HepG2 (cell line): Measurements from ENCODE around the gene HP1BP3. TPM values are rescaled to one million over a fixed set of nuclear protein-coding genes. Genes with fewer than 3 reads are reported as not detected.

Experiments used
- CBX5 ChIP-seq: sonication (generic); formaldehyde crosslinking; IDR thresholded peaks from 2 replicates; pipeline ENCODE4 v1.4.0; 2020; ENCODE audit warnings: missing genetic modification reagents, borderline replicate concordance
- EHMT2 ChIP-seq: fragments of 200-600 bp; sonication (generic); IDR thresholded peaks from 2 replicates; pipeline ENCODE4 v1.7.0; 2017; ENCODE audit warnings: antibody characterized with exemption, low read depth, low read length, borderline replicate concordance
- ESRRA ChIP-seq: sonication (generic); formaldehyde crosslinking; IDR thresholded peaks from 2 replicates; pipeline ENCODE4 v1.5.1; 2020; ENCODE audit warnings: mild to moderate bottlenecking, low read depth, missing genetic modification reagents
- GATAD2A ChIP-seq: IDR thresholded peaks from 2 replicates; pipeline ENCODE4 v1.6.1; 2016
- HOXA9 ChIP-seq: sonication (generic); formaldehyde crosslinking; IDR thresholded peaks from 2 replicates; pipeline ENCODE4 v1.8.1; 2022; ENCODE audit warnings: missing genetic modification reagents, mild to moderate bottlenecking, moderate library complexity, borderline replicate concordance
- MED13 ChIP-seq: sonication (generic); formaldehyde crosslinking; IDR thresholded peaks from 2 replicates; pipeline ENCODE4 v1.5.0; 2020; ENCODE audit warnings: missing genetic modification reagents
- NR1H2 ChIP-seq: sonication (generic); formaldehyde crosslinking; IDR thresholded peaks from 2 replicates; pipeline ENCODE4 v1.8.1; 2022; ENCODE audit warnings: low read depth, missing genetic modification reagents, borderline replicate concordance
- RARG ChIP-seq: sonication (generic); formaldehyde crosslinking; IDR thresholded peaks from 2 replicates; pipeline ENCODE4 v1.4.0; 2020; ENCODE audit warnings: low read depth, mild to moderate bottlenecking, missing genetic modification reagents
- RBAK ChIP-seq: sonication (generic); formaldehyde crosslinking; IDR thresholded peaks from 2 replicates; pipeline ENCODE4 v1.5.1; 2020; ENCODE audit warnings: mild to moderate bottlenecking, missing genetic modification reagents
- XBP1 ChIP-seq: sonication (generic); formaldehyde crosslinking; IDR thresholded peaks from 2 replicates; pipeline ENCODE4 v1.5.0; 2020; ENCODE audit warnings: missing genetic modification reagents
- ZNF264 ChIP-seq: sonication (generic); formaldehyde crosslinking; IDR thresholded peaks from 2 replicates; pipeline ENCODE4 v1.4.0; 2020; ENCODE audit warnings: missing genetic modification reagents
- ZNF460 ChIP-seq: sonication (generic); formaldehyde crosslinking; IDR thresholded peaks from 2 replicates; pipeline ENCODE4 v1.5.1; 2020; ENCODE audit warnings: missing genetic modification reagents, mild to moderate bottlenecking, borderline replicate concordance
- ZNF562 ChIP-seq: sonication (generic); formaldehyde crosslinking; IDR thresholded peaks from 2 replicates; pipeline ENCODE4 v1.8.0; 2022; ENCODE audit warnings: missing genetic modification reagents, borderline replicate concordance
- ZNF678 ChIP-seq: sonication (generic); formaldehyde crosslinking; IDR thresholded peaks from 2 replicates; pipeline ENCODE4 v1.4.0; 2020; ENCODE audit warnings: mild to moderate bottlenecking, missing genetic modification reagents
- polyA plus RNA-seq, 8 experiments: library from polyadenylated mRNA; depleted of rRNA in 3 of 8; stranded (reverse) in 7 of 8; unstranded in 1 of 8; fragments of >200 nt; fragmentation: Illumina TruSeq in 4 of 8; extraction: Trizol in 4 of 8; gene quantifications; 2 replicates each; pipeline versions ENCODE4 v1.2.1 to v1.2.3, GENCODE V29; 2011 to 2016; ENCODE audit warnings: low read depth in 4 of 8, missing spikeins in 1 of 8, mixed read lengths in 1 of 8; ENCODE audit not compliant: insufficient read depth in 1 of 8
- total RNA-seq, 5 experiments: library from RNA; depleted of rRNA; stranded (reverse); fragments of >200 nt; fragmentation: Illumina TruSeq; extraction: Trizol; gene quantifications; 2 replicates each; pipeline ENCODE4 v1.2.3, GENCODE V29; 2016; ENCODE audit warnings: low read depth in 1 of 5
- TF ChIP-seq, protein P1 (sequence below): sonication (generic); formaldehyde crosslinking; IDR thresholded peaks from 2 replicates; pipeline ENCODE4 v1.5.1; 2020; ENCODE audit warnings: missing genetic modification reagents, mild to moderate bottlenecking, borderline replicate concordance
- TF ChIP-seq, protein P2 (sequence below): sonication (generic); formaldehyde crosslinking; IDR thresholded peaks from 2 replicates; pipeline ENCODE4 v1.4.0; 2020; ENCODE audit warnings: low read depth, missing genetic modification reagents
- TF ChIP-seq, protein P3 (sequence below): sonication (generic); formaldehyde crosslinking; IDR thresholded peaks from 2 replicates; pipeline ENCODE4 v1.8.0; 2022; ENCODE audit warnings: missing genetic modification reagents, mild to moderate bottlenecking, moderate library complexity, borderline replicate concordance
- TF ChIP-seq, protein P4 (sequence below): sonication (generic); formaldehyde crosslinking; IDR thresholded peaks from 2 replicates; pipeline ENCODE4 v1.8.0; 2023; ENCODE audit warnings: mild to moderate bottlenecking, missing genetic modification reagents
- TF ChIP-seq, protein P5 (sequence below): IDR thresholded peaks from 2 replicates; pipeline ENCODE4 v1.6.1; 2016

Gene HP1BP3
- total and polyA plus RNA-seq, 2 of the 13 experiments (the other 11 are each of a cell fraction or from before 2014, with no cell fraction given), result 98.5 to 137 TPM

DNA sequence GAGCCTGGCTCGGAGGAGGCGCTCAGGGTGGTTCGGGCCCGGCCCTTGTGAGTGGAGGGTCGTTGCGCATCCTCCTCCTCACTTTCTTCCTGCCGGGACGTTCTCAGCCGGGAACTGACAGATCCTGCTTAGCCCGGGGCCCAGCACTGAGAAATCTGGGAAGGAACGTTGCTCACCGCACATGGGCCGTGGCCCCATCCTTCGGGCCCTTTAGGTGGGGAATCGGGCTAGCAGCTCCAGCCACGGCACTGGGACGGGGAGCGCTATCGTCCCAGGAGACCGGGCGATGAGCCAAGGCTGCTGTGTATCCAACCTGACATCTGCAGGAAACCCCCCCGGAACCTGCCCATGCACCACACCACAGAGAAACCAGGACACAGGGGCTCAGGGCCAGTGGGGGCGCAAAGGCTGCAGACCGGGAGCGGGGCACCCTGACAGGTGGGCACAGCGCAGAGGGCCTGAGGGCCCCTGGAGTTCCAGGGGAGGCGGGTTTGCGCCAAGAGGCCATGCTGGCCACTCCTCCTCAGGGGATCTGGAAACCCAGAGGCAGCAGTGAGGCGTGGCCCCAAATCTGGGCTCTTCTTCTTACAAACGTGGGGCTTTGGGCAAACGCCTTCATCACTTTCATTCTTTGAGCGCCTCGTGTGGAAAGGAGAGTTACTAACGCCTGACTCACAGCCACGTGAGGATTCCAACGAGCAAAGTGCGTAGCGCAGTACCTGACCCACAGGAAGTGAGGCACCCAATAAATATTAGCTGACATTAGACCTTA, 54.3 kb downstream of the HP1BP3 start, which contains the start of gene SH2D5 (continued):
- no peak for TF ChIP-seq ZNF460
- 0 out of 2 replicates have a peak, but pooled peaks have one; percentile 59 for TF ChIP-seq MED13 (CRISPR knock-in tag)
- TF ChIP-seq, protein P1, sequence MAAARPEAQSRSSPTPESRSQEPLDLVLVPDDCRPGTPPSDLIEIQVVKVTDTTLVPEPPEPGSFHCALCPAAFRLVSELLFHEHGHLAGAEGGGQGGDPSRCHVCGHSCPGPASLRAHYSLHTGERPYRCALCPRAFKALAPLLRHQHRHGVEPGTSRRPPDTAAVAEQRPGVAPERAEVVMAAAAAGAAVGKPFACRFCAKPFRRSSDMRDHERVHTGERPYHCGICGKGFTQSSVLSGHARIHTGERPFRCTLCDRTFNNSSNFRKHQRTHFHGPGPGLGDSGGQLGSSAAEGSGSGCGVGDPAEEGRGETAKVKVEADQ (CRISPR knock-in tag), result no peak
- TF ChIP-seq, protein P2, sequence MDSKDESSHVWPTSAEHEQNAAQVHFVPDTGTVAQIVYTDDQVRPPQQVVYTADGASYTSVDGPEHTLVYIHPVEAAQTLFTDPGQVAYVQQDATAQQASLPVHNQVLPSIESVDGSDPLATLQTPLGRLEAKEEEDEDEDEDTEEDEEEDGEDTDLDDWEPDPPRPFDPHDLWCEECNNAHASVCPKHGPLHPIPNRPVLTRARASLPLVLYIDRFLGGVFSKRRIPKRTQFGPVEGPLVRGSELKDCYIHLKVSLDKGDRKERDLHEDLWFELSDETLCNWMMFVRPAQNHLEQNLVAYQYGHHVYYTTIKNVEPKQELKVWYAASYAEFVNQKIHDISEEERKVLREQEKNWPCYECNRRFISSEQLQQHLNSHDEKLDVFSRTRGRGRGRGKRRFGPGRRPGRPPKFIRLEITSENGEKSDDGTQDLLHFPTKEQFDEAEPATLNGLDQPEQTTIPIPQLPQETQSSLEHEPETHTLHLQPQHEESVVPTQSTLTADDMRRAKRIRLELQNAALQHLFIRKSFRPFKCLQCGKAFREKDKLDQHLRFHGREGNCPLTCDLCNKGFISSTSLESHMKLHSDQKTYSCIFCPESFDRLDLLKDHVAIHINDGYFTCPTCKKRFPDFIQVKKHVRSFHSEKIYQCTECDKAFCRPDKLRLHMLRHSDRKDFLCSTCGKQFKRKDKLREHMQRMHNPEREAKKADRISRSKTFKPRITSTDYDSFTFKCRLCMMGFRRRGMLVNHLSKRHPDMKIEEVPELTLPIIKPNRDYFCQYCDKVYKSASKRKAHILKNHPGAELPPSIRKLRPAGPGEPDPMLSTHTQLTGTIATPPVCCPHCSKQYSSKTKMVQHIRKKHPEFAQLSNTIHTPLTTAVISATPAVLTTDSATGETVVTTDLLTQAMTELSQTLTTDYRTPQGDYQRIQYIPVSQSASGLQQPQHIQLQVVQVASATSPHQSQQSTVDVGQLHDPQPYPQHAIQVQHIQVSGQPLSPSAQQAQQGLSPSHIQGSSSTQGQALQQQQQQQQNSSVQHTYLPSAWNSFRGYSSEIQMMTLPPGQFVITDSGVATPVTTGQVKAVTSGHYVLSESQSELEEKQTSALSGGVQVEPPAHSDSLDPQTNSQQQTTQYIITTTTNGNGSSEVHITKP, result no peak
- no peak for TF ChIP-seq EHMT2
- 0 out of 2 replicates have a peak, but pooled peaks have one; percentile 31 for TF ChIP-seq XBP1
- TF ChIP-seq ZNF678 (CRISPR knock-in tag), result no peak
- no peak for TF ChIP-seq ZNF562
- no peak for TF ChIP-seq ESRRA (CRISPR knock-in tag)
- TF ChIP-seq NR1H2, result no peak
- 0 out of 2 replicates have a peak, but pooled peaks have one; percentile 1 for TF ChIP-seq CBX5
- TF ChIP-seq, protein P3, sequence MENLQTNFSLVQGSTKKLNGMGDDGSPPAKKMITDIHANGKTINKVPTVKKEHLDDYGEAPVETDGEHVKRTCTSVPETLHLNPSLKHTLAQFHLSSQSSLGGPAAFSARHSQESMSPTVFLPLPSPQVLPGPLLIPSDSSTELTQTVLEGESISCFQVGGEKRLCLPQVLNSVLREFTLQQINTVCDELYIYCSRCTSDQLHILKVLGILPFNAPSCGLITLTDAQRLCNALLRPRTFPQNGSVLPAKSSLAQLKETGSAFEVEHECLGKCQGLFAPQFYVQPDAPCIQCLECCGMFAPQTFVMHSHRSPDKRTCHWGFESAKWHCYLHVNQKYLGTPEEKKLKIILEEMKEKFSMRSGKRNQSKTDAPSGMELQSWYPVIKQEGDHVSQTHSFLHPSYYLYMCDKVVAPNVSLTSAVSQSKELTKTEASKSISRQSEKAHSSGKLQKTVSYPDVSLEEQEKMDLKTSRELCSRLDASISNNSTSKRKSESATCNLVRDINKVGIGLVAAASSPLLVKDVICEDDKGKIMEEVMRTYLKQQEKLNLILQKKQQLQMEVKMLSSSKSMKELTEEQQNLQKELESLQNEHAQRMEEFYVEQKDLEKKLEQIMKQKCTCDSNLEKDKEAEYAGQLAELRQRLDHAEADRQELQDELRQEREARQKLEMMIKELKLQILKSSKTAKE (CRISPR knock-in tag), result no peak
- TF ChIP-seq GATAD2A (CRISPR knock-in tag), result peak; percentile 76
- TF ChIP-seq, protein P4, sequence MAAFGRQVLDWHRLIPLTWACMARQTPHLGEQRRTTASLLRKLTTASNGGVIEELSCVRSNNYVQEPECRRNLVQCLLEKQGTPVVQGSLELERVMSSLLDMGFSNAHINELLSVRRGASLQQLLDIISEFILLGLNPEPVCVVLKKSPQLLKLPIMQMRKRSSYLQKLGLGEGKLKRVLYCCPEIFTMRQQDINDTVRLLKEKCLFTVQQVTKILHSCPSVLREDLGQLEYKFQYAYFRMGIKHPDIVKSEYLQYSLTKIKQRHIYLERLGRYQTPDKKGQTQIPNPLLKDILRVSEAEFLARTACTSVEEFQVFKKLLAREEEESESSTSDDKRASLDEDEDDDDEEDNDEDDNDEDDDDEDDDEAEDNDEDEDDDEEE (CRISPR knock-in tag), result no peak
- TF ChIP-seq RARG (CRISPR knock-in tag), result no peak
- TF ChIP-seq, protein P5, sequence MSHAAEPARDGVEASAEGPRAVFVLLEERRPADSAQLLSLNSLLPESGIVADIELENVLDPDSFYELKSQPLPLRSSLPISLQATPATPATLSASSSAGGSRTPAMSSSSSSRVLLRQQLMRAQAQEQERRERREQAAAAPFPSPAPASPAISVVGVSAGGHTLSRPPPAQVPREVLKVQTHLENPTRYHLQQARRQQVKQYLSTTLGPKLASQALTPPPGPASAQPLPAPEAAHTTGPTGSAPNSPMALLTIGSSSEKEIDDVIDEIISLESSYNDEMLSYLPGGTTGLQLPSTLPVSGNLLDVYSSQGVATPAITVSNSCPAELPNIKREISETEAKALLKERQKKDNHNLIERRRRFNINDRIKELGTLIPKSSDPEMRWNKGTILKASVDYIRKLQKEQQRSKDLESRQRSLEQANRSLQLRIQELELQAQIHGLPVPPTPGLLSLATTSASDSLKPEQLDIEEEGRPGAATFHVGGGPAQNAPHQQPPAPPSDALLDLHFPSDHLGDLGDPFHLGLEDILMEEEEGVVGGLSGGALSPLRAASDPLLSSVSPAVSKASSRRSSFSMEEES (CRISPR knock-in tag), result peak; percentile 98
- TF ChIP-seq RBAK (CRISPR knock-in tag), result no peak
- TF ChIP-seq ZNF264 (CRISPR knock-in tag), result 0 out of 2 replicates have a peak, but pooled peaks have one; percentile 10
- TF ChIP-seq HOXA9, result no peak
